Measurements from ENCODE around the gene RETN.
"Not testable (repeated sequence)": the region's sequence is repeated elsewhere in the genome, so short reads cannot be mapped to it uniquely, and the experiment has no call there.

Gene RETN

GRCh38 chr19:7638802-7639465 lies 29.9 kb upstream of the RETN start:
- DNase-seq, result peak; percentile 93 to 96

GRCh38 chr19:7639863-7640348 lies 28.9 kb upstream of the RETN start:
- no peak for DNase-seq

- no peak for DNase-seq
Observed at GRCh38 chr19:7640803-7641202, 28.0 kb upstream of the RETN start.

DNA sequence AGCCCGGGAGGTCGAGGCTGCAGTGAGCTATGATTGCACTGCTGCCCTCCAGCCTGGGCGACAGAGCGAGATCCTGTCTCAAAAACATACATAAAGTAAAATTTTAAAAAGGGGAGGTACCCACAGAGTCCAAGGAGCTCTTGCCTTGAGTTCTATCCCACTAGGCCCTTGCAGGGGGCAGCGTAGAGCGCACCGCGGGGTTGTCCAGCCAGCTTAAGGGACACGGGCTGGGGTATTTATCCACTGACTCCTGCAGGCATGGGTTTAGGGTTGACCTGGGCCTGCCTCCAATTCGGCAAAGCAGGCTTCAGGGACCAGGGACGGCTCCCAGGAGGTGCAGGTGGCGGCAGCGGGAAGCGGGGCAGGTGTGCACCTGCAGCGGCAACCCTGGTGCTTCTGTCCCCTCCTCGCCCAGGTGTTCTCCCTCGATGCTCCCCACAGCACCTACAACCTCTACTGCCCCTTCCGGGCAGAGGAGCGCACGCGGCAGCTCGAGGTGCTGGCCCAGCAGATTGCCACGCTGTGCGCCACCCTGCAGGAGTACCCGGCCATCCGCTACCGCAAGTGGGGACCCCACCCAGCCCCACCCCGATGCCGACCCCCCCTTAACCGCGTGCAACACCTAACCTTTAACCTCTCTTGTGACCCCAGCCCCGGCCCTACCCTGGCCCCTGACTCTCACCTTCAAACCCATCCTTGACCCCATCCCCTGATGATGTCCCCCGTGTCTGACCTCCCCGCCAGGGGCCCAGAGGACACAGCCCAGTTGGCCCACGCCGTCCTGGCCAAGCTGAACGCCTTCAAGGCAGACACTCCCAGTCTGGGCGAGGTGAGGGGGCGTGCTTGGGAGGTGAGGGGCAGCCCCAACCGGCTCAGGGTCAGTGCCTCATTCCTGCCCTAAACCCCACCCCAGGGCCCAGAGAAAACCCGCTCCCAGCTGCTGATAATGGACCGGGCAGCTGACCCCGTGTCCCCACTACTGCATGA lies 27.3 kb upstream of the RETN start:
- DNase-seq, result no peak

DNA sequence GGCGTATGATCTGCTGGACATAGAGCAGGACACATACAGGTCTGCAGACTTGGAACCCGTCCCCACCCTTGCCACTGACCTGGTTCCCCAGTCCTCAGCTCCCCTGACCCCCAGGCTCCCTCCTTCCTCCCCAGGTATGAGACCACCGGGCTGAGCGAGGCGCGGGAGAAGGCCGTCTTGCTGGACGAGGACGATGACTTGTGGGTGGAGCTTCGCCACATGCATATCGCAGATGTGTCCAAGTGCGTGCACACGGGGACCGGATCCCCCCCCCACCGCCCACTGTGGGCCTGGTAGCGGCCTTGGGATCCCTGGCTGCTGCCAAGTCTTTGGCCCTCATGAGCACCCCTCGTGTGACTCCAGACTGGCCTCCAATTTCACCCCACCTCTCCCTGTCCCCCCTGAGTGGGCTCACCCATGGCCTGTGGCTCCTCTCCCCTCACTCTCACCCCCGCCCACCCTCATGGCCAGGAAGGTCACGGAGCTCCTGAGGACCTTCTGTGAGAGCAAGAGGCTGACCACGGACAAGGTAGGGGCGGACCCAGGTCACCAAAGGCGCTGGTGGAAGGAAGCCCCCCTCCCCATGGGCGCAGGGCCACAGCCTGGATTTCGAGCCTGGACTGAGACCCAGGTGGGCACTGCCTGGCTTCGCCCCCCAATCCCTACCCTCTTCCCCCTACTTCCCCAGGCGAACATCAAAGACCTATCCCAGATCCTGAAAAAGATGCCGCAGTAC lies 26.4 kb upstream of the RETN start:
- no peak for DNase-seq

- DNase-seq, result no peak
Observed at GRCh38 chr19:7643031-7643415, 25.8 kb upstream of the RETN start.

- DNase-seq, result not testable (repeated sequence)
Observed at GRCh38 chr19:7643629-7644549, 25.0 kb upstream of the RETN start.

DNA sequence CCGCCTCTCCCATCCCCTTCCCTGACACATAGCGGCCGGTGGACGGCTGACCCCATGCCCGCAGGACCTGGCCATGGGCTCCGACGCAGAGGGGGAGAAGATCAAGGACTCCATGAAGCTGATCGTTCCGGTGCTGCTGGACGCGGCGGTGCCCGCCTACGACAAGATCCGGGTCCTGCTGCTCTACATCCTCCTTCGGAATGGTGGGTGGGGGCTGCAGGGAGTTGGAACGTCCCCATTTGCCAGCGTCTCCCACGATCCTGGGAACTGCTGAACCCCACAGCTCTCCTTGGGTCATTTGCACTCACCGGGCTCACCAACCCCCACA lies 24.3 kb upstream of the RETN start:
- no peak for DNase-seq

GRCh38 chr19:7645163-7645562 lies 23.7 kb upstream of the RETN start:
- DNase-seq, result no peak

GRCh38 chr19:7645656-7646425 lies 23.0 kb upstream of the RETN start:
- no peak for DNase-seq

GRCh38 chr19:7646426-7646700 lies 22.5 kb upstream of the RETN start:
- no peak for DNase-seq

DNA sequence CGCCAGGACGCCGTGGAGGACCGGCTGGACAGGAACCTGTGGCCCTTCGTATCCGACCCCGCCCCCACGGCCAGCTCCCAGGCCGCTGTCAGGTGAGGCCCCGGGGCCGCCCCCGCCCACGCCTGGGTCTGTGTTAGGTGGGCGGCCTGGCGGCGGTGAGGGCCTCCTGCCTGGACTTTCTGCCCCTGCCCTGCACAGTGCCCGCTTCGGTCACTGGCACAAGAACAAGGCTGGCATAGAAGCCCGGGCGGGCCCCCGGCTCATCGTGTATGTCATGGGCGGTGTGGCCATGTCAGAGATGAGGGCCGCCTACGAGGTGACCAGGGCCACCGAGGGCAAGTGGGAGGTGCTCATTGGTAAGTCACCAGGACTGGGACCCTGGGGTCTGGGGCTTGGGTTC lies 21.7 kb upstream of the RETN start:
- no peak for DNase-seq

DNA sequence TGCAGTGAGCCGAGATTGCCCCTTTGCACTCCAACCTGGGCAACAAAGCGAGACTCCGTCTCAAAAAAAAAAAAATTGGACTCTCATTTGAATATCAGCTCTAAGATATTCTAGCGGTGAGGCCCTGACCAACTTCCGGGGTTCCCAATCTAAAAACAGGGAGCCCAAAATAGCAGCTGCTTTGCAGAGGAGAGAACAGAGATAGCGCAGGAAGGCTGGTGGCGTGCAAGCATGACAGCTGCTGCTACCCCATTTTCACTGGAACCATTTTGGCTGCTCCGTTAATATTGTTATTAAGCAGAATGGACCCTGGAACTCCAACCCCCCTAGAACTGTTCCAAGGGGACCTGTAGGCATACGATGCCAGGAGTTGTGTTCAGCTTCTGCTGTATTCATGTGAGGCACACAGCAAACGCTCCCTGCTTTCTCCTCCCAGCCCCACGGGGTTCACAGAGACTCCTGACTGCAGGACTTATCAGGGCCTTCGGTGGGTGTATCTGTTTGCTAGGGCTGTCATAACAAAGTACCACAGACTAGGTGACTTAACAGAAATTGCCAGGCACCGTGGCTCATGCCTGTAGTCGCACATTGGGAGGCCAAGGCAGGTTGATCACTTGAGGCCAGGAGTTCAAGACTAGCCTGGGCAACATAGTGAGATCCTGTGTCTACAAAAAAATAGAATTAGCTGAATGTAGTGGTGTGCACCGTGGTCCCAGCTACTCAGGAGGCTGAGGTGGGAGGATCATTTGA lies 20.4 kb upstream of the RETN start:
- DNase-seq, result no peak

GRCh38 chr19:7650148-7650547 lies 18.7 kb upstream of the RETN start:
- DNase-seq, result no peak

- DNase-seq, result peak; percentile 66 to 82
Observed at GRCh38 chr19:7652061-7652641, 16.7 kb upstream of the RETN start.

GRCh38 chr19:7654401-7654800 lies 14.4 kb upstream of the RETN start:
- no peak for DNase-seq

- no peak for DNase-seq
Observed at GRCh38 chr19:7655581-7655980, 13.3 kb upstream of the RETN start.

- DNase-seq, result no peak
Observed at GRCh38 chr19:7657131-7657751, 11.6 kb upstream of the RETN start.

DNA sequence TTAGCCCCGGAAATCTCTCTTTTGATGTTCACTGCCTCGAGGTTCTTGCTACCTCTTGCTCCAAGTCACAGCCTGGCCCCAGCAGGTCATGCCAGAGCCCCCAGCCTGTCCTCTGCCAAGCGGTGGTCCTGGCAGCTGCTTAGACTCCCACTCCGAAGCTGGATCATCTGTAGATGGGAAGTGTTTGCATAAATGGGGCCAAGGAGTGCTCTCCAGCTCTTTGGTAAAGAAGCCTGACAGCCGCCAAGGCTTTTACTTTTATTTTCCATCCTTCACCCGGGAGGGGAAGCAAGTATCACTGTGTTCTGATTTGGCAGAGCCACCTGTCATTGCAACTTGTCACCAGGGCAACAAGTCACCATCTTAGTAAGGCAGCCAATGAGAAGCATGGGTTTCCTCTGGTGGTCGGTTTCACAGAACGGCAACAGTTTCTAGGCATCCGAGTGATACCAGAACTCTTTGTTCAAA lies 10.6 kb upstream of the RETN start:
- peak; percentile 66 to 84 for DNase-seq
